ENCODE measurements around the gene PRXL2B.

PRXL2B gene

GRCh38 chr1:2595812-2596529 lies 9.4 kb downstream of the PRXL2B start:
- TF ChIP-seq CTCF (conservative IDR thresholded peaks at IDR 0.05; ENCODE audit: low read length) = no peak
- DNase-seq (ENCODE audit: low read depth) = no peak
- no peak overlapping the region for H3K4me3 ChIP-seq (ENCODE audit: low read length)

- no peak overlapping the region for H3K4me3 ChIP-seq (ENCODE audit: low read length)
- DNase-seq (ENCODE audit: low read depth) = no peak
- no peak for TF ChIP-seq CTCF (conservative IDR thresholded peaks at IDR 0.05; ENCODE audit: low read length)
Measured at GRCh38 chr1:2596530-2597333, 10.2 kb downstream of the PRXL2B start.

- H3K4me3 ChIP-seq (ENCODE audit: low read length) = no peak overlapping the region
- DNase-seq (ENCODE audit: low read depth) = no peak
- no peak for TF ChIP-seq CTCF (conservative IDR thresholded peaks at IDR 0.05; ENCODE audit: low read length)
Measured at GRCh38 chr1:2597441-2598328, 11.1 kb downstream of the PRXL2B start.

GRCh38 chr1:2598329-2598931 lies 11.9 kb downstream of the PRXL2B start:
- no peak for DNase-seq (ENCODE audit: low read depth)
- H3K4me3 ChIP-seq (ENCODE audit: low read length) = no peak overlapping the region
- TF ChIP-seq CTCF (conservative IDR thresholded peaks at IDR 0.05; ENCODE audit: low read length) = no peak

- no peak for DNase-seq (ENCODE audit: low read depth)
- no peak overlapping the region for H3K4me3 ChIP-seq (ENCODE audit: low read length)
- no peak for TF ChIP-seq CTCF (conservative IDR thresholded peaks at IDR 0.05; ENCODE audit: low read length)
Measured at GRCh38 chr1:2601721-2602303, 15.2 kb downstream of the PRXL2B start.

GRCh38 chr1:2602311-2602835 lies 15.8 kb downstream of the PRXL2B start:
- no peak for DNase-seq (ENCODE audit: low read depth)
- no peak overlapping the region for H3K4me3 ChIP-seq (ENCODE audit: low read length)
- TF ChIP-seq CTCF (conservative IDR thresholded peaks at IDR 0.05; ENCODE audit: low read length) = no peak
